K562 (cell line): ENCODE results near the gene ABHD16B. TPM values are rescaled to one million over a fixed set of nuclear protein-coding genes. Genes with fewer than 3 reads are reported as not detected.

Experiments
- AFF4 ChIP-seq: sonication (generic); formaldehyde crosslinking; IDR thresholded peaks from 2 replicates; pipeline ENCODE4 v1.8.0; 2023; ENCODE audit warnings: mild to moderate bottlenecking, missing genetic modification reagents
- ATF4 ChIP-seq: fragments of 450-650 bp; formaldehyde crosslinking; IDR thresholded peaks from 2 replicates; pipeline ENCODE4 v1.4.0; 2022; ENCODE audit warnings: mild to moderate bottlenecking, moderate library complexity
- CREB5 ChIP-seq: fragments of 250-450 bp; sonication (Bioruptor Pico); IDR thresholded peaks from 2 replicates; pipeline ENCODE4 v1.5.0; 2020; ENCODE audit warnings: mild to moderate bottlenecking
- DDX20 ChIP-seq: fragments of 450-650 bp; IDR thresholded peaks from 2 replicates; pipeline ENCODE4 v1.6.1; 2016; ENCODE audit warnings: missing genetic modification characterization, low read depth, mild to moderate bottlenecking, missing compliant biosample characterization, moderate library complexity
- EGR1 ChIP-seq: fragments of 450-650 bp; conservative IDR thresholded peaks from 2 replicates; pipeline ENCODE4 v1.6.1; 2017; ENCODE audit warnings: mild to moderate bottlenecking
- FIP1L1 ChIP-seq: fragments of 200-400 bp; formaldehyde crosslinking; IDR thresholded peaks from 2 replicates; pipeline ENCODE4 v1.6.1; 2018; ENCODE audit warnings: mild to moderate bottlenecking, low read depth, low read length; ENCODE audit not compliant: poor library complexity, severe bottlenecking
- HDAC6 ChIP-seq: IDR thresholded peaks from 2 replicates; pipeline ENCODE4 v1.6.1; 2012; ENCODE audit warnings: low read depth, mild to moderate bottlenecking, control low read depth, inconsistent platforms, low read length, moderate library complexity
- NR3C1 ChIP-seq: sonication (generic); formaldehyde crosslinking; IDR thresholded peaks from 2 replicates; pipeline ENCODE4 v1.8.1; 2022; ENCODE audit warnings: missing genetic modification reagents
- NUFIP1 ChIP-seq: fragments of 450-650 bp; IDR thresholded peaks from 2 replicates; pipeline ENCODE4 v1.6.1; 2018; ENCODE audit not compliant: partially characterized antibody
- SP2 ChIP-seq: IDR thresholded peaks from 2 replicates; pipeline ENCODE4 v1.6.1; 2011; ENCODE audit warnings: mild to moderate bottlenecking, low read depth, low read length, moderate library complexity; ENCODE audit not compliant: poor library complexity, severe bottlenecking; ENCODE audit errors: extremely low read depth
- ZBTB26 ChIP-seq: fragments of 450-650 bp; formaldehyde crosslinking; IDR thresholded peaks from 2 replicates; pipeline ENCODE4 v1.4.0; 2022; ENCODE audit warnings: missing genetic modification characterization
- ZNF407 ChIP-seq: fragments of 450-650 bp; IDR thresholded peaks from 2 replicates; pipeline ENCODE4 v1.6.1; 2016; ENCODE audit warnings: low read depth
- ZNF408 ChIP-seq: fragments of 250-450 bp; sonication (Bioruptor Pico); IDR thresholded peaks from 2 replicates; pipeline ENCODE4 v1.4.0; 2020; ENCODE audit warnings: low read depth, mild to moderate bottlenecking, moderate library complexity
- polyA plus RNA-seq, 8 experiments: library from polyadenylated mRNA; depleted of rRNA in 4 of 8; stranded (reverse) in 5 of 8; unstranded in 3 of 8; fragments of >200 nt; fragmentation: Nextera tagmentation in 2 of 8; fragmentation: Illumina TruSeq in 1 of 8; extraction: Ambion mirVana in 2 of 8; extraction: Trizol in 1 of 8; gene quantifications; 2 replicates each; pipeline versions ENCODE4 v1.2.1 to v1.2.3, GENCODE V29; 2011 to 2014; ENCODE audit warnings: inconsistent platforms in 1 of 8, missing spikeins in 1 of 8
- total RNA-seq, 7 experiments: library from RNA; depleted of rRNA in 6 of 7; stranded (reverse); fragments of >200 nt in 6 of 7; fragmentation: Illumina TruSeq in 2 of 7; extraction: Trizol in 2 of 7; gene quantifications; 2 replicates each; pipeline versions ENCODE4 v1.2.1 to v1.2.3, GENCODE V29; 2011 to 2021; ENCODE audit warnings: low replicate concordance in 1 of 7

ABHD16B gene
- total and polyA plus RNA-seq, 9 of the 15 experiments (the other 6 are each of a cell fraction or from before 2014, with no cell fraction given), result not detected

GRCh38 chr20:63831646-63831992 is 29.7 kb upstream of the ABHD16B start (continued):
- TF ChIP-seq ZNF407, result no peak
- no peak for TF ChIP-seq ZNF408
- no peak for TF ChIP-seq AFF4 (CRISPR knock-in tag)
- TF ChIP-seq HDAC6, result 0 out of 2 replicates have a peak, but pooled peaks have one; percentile 60
- TF ChIP-seq SP2, result no peak
- no peak for TF ChIP-seq CREB5
- TF ChIP-seq NUFIP1, result no peak
- no peak for TF ChIP-seq NR3C1 (CRISPR knock-in tag)
- no peak for TF ChIP-seq DDX20 (tag)
- no peak for TF ChIP-seq EGR1
- no peak for TF ChIP-seq ATF4 (CRISPR knock-in tag)
- TF ChIP-seq FIP1L1, result peak; percentile 5
- no peak for TF ChIP-seq ZBTB26
